Renal cortical epithelial cell (primary cell): ENCODE data around the gene ASPG. TPM values are rescaled to one million over a fixed set of nuclear protein-coding genes. Genes with fewer than 3 reads are reported as not detected.

Experiments used
- DNase-seq: peaks from one replicate; pipeline ENCODE4 v3.0.0-alpha.2; 2011; ENCODE audit warnings: low read depth
- total RNA-seq: library from RNA; depleted of rRNA; stranded (reverse); fragments of >200 nt; gene quantifications from 2 replicates; pipeline ENCODE4 v1.2.3, GENCODE V29; 2014

The ASPG gene
- total RNA-seq, 1 donor from 2014 or later, result 0.89 TPM

DNA sequence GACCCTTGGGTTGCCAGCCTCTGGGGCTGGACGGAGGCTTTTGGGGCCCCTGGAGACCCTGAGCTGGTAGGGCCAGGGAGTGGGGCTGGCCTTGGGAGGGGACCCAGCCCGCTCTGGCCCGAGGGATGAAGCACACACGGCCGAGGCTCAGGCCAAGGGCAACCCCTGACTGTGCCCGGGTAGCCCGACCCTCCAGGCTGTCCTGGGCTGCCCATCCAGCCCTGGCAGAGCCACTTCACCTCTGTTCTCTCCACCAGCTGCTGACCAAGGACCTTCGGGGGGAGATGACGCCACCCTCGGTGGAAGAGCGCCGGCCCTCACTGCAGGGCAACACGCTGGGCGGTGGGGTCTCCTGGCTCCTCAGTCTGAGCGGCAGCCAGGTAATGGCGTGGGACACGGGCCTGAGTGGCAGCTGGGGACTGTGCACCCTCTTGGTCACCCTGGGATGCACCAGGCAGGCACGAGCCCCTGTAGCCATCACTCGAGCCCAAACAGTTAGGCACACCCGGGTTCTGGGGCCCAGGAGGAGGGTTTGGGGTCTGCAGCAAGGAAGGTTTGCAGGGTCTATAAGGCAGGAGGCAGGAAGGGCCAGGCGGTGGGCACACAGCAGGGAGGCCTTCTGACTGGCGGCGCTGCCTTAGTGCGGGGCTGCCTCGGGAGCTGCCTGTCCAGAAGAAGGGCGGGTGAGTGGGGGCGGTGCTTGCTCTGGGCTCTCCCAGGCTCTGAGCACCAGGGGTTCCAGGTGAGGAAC is 19.7 kb downstream of the ASPG start:
- DNase-seq, result no peak

DNA sequence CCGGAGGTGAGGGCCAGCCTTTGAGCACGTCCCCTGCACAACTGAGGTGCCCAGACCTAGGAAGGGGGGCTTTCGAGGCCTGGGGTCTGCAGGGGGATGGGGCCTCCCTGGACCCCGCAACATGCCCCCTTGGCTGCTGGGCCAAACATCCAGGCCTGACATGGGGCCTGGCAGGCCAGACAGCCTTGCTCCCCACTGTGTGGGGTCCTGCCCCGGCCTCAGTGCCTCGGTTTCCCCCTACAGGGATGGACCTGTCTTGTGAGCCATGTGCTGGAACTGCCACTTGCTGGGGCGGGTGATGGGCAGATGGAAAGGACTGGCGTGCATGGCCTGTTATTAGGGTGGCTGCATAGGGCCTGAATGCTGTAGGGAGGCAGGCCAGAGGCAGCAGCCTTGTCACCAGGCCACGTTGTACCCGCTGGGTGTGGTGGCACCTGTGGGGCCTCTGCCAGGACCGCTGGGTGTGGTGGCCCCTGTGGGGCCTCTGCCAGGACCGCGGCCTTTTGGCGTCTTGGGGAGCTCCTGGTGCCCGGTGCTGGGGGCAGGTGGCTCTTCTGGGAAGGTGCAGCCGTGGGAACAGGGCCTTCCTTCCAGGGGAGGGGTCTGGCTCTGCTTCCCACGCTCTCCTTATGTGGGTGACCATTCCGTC is 20.4 kb downstream of the ASPG start:
- no peak for DNase-seq

DNA sequence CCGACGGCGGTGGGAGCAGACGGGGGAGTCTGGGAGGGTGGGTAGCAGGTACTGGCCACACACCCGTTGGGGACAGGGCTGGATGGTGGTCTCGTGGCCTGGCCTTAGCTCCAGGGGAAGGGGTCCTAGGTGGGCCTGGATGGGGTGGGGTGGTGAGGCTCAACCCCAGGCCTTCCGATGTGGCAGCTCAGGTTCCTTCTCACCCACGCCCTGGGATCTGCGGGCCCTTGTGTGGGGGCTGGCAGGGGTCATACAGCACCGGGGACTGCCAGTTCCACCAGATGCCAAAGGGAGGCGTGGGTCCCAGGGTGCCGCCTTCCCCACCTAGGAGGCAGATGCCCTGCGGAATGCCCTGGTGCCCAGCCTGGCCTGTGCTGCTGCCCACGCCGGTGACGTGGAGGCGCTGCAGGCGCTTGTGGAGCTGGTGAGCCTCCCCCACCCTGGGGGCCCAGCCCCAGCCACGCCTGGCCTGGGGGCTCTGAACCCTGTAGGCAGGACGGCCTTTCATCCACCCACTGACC is 21.0 kb downstream of the ASPG start:
- DNase-seq, result no peak

DNA sequence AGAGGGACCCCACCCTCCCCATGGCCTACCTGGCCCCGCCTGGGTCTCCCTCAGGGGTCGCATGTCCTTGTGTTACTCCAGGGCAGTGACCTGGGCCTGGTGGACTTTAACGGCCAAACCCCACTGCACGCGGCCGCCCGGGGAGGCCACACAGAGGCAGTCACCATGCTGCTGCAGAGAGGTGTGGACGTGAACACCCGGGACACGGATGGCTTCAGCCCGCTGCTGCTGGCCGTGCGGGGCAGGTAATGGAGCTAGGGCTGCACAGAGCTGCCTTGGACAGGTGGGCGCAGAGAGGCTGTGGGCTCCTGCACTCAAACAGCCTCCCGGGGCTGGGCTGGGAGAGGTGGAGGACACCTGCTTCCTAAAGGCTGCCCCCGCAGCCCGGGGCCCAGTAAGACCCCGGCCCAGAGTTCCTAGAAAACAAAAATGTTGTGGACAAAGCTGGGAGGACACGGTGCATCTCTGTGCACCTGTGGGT is 21.6 kb downstream of the ASPG start:
- DNase-seq, result no peak

DNA sequence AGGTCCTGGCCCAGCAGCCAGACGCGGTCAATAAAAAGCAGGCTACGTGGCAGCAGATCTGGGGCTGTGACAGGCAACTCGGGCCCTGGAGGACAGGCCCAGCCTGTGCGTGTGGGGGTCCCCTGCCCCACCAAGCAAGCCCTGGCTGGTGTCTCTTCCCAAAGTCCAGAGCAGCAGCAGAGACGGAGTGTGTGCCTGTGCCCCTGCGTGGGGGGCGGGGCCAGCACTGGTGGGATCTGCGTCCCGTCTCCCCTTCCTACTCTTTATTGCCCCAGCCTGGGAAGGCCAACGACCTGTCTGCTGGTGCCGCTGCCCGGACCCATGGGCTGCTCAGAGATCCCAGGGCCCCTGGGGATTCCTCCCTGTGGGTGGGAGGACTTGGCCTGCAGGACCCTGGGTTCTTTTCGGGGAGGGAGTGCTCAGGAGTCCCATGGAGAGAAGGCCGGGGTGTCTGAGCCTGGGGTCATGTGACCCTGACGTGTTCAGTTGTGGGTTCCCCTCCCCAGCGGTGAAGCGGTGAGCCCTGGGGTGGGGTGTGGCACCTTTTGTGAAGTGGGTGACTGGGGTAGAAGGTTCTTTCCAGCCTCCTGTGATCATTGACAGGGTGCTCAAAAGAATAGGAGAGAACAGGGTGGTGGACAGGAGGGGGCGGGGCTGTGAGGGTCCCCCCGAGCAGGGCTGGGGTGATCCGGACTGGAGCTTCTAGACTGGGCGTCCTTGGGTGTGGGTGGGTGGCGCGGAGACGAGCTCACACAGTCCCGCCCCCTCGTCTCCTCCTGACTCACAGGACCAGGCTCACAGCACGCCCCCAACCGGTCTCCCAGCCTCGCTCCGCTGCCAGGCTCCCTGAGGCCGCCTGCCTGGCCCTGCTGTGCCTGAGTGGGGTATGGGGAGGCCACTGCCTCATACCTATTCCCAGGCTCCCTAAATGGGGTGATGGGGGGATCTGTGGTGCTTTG is 22.4 kb downstream of the ASPG start:
- no peak for DNase-seq

DNA sequence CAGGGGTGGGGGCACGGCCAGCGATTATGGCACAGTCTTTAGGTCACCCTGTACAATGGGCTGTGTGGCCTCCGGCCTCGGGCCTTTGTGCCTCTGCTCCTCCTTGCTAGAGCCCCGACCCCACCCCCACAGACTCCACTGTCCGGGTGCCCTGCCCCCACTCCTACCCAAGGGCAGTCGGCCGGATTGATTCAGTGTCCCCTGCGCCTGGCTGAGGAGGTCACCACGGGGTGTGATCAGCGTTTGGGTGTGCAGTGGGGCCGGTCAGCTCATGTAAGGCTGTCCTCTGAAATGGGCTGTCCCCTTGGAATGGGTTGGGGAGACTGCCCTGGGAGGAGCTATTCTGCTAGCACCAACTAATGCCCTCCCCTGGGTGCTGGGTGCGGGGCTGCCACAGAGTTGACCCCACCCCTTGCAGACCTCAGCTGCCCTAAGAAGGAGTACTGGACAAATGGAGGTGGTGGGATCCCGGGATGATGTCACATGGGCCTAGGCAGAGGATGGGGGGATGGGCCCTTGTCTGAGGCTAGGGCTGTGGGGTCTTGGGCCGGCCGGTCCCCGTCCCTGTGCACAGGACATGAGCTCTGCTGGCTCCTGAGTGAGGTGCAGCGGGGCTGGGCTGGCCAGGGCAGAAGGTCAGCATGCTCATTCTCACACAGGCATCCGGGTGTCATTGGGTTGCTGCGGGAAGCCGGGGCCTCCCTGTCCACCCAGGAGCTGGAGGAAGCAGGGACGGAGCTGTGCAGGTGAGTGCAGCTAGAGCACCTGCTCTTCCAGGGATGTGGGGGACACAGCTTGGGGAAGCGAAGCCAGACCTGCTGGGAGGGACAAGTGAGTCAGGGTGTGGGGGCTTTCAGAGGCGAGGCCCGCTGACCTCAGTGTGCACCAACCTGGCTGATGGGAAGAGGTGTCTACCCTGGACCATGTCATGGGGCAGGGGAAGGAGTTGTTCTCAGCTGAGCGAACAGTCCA is 23.4 kb downstream of the ASPG start:
- no peak for DNase-seq

DNA sequence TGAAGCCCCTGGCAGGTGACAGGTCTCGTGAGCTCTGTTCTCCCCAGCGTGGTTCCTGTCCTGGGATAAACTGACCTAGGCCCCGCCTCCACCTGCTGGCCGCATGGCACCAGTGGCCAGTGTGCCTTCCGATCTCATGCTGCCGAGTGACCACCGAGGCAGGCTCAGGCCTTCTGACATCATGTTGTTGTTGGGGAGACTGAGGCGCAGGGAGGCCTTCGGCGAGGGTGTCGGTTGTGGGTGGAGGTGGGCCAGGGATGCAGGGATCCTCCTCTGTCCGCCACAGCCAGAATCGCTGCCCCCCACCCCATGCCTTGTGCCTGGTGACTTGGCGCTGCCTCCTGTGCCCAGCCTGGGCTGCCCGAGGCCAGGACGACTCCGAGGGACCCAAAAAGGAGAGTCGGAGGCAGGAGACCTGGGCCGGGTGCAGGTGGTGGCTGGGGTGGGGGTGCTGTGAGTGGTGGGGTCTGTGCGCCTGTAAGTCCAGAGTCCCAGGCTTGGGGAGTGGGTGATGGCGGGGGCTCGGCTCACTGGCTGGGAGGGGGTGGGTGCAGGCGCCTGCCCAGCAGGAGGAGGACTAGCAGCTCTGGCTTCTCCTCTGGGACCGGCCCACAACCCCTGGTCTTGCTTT is 24.3 kb downstream of the ASPG start:
- no peak for DNase-seq

DNA sequence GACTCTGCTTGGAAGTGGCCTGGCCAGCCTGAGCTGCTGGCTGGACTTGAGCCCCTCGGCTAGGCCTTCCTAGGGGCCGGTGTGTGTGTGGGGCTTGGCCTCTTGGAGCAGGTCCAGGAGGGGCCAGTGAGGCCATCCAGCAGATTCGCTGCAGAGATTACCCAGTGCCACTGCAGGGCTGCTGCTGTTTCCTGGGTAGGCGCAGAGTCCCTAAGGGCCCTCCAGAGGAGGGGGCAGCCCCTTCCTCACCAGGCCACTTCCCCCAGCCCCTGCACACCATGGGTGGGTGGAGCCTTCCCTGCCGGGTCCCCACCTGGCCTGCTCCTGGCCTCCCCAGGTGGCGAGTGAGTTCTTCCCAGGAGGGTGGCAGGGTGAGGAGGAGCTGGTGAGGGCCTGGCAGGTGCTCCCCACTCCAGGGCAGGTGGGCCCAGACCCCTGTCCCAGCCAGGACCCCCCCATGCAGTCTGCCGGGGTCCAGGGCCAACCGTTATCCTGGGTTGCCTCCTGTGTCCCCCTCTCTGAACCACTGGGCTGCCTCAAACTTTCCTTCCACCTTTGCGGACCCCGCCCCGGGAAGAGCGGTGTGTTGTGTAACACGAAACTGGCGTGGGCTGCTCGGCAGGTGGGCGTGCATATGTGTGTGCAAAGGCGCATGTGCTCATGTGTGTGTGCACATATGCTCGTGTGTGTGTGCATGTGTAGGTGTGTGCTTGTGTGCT is 25.1 kb downstream of the ASPG start:
- no peak for DNase-seq

DNA sequence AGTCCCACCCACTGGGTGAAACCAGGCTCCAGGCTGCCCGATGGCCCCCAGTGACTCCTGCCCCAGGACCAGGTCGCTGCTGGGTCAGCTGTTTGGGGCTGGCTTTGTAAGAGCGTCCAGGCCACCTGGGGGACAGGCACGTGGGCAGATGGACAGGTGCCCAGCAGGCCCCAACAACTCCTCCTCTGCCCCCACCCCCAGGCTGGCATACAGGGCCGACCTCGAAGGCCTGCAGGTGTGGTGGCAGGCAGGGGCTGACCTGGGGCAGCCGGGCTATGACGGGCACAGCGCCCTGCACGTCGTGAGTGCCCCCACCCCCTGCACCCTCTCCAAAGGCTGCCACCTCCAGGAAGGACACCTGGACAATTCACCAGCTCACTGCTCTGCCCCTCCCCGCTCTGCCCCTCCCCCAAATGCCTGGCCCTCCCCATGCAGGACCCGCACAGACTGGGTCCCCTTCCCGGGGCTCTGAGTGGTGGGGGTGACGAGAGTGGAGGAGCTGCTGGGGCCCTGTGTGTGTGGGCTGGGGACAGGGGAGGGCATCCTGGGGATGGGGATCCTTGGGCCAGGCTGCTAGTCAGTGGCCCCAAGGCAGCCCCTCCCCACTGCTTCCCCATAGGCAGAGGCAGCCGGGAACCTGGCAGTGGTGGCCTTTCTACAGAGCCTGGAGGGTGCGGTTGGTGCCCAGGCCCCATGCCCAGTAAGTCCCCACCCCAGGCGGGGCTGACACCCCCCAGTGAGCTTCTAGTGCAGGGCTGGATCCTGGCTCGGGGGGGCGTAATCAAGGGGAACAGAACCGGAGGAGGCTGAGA is 26.0 kb downstream of the ASPG start:
- DNase-seq, result no peak

DNA sequence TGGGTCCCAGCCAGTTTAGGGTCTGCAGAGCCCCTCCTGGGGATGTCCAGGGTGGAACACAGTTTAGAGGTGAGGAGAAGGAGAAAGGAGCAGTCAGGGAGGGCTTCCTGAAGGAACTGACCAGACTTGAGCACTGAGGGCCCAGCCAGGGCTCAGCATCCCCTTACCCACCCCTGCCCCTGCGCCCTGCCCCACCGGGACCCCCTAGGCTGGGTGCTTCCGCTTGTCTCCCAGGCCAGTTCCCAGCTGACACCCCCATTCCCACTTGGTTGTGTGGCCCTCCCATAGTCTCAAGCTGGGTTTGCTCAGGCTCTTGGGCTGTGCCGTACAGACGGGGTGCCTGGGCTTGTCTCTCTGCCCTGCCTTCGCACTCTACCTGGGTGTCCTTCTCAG is 26.6 kb downstream of the ASPG start:
- DNase-seq, result no peak

DNA sequence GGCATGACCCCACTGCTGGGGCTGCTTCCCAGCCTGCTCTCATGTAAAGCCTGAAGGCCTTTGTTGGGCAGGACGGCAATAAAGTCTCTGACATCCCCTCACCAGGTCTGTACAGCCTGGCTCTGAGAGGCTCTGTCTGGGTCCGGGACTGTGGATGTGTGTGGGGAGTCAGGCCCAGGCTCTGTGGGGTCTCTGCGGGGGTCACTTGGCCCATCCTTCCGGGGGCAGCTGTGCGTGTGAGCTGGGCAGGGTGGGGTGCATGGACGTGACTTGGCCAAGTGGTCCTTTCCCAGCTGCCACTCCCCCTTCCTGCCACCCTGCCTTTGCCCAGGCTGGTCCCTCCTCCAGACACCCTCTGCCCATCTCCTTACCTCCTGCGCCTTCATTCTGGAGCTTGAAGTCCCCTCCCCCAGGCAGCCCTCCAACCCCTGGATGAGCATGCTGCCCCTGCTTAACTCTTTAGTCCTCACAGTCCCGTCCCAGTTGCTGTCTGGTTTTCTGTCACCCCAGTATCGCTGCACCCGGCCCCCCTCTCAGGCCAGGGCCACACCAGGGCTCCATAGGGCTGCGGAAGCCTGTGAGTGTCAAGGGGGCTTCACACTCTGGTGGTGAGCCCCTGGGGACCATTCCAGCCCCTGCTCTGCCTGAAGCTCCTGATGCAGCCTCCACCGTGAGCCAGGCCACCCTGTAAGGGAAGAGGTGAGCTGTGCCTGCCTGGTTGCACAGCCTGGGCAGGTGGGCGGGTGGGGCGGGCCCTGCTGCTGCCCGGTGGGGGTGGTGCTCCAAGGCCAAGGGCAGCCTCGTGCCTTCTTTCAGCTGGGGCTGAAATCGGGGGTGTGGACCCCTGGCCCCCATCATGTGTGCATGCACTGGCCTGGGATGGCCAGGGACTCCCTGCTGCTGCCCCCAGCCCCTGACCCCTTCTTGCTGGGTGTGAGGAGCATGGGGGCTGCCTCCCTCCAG is 27.4 kb downstream of the ASPG start:
- no peak for DNase-seq

DNA sequence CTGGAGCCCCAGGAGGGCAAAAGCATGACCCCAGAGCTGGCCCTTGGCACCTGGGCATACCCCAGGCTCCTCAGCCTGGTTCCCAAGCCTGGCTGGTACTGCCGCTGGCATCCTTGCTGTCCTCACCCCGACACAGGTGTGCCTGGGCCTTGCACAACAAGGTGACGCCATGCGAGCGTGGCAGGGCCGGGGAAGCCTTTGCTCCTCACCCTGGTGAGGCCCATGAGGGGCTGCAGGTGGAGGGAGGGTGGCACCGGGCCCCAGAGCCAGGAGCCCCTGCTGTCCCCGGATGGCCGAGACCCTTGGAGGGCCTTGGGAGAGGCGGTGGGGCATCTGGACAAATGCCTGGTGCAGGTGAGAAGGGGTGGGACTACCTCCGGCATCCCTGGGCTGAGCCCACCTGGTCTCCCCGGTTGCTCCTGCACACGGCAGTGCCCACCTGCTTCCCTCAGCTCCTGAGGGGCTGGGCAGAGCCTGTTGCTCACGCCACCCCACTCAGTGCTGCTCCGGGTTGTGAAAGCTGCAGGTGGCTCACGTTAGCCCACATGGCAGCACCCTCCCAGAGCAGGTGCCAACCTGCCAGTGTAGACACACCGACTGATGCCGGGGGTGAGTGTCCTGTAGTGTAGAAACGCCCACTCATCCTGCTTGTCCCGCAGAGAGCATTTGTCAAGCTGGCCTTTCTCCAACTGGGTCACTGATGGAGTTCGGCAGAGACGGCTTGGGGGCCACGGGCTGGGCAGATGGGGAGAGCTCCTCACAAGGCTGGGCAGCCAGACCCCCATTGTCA is 28.3 kb downstream of the ASPG start:
- no peak for DNase-seq

DNA sequence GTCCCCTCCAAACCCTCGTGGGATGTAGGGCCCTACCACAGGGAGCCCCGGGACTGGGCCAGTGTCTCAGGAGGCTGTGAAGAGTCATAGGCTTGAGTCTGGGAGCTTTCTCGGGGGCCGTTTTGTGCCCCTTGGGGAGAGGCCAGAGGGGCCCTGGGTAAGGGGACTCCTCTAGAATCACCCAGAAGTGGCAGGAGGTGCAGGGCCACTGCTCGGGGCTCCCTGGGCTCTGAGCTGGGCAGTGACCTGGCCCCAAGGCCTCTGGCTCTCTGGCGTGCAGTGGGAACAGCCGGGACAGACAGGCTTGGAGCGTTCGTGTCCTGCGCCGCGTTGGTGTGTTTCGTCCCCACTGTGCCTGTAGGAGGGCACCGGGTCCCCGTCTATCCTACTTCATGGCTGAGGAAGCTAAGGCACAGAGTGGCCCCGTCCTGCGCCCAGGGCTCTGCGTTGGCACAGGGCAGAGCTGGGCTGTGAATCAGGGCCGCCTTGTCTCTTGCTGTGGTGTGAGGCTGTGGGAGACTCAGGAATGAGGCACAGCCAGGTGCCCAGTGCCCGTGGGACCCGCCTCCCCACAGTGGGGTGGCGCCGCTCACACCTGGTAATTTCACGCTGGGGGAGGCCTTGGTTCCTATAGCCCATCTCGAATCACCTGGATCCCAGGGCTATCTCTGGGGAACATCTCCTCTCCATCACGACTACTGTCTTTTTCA is 29.1 kb downstream of the ASPG start:
- no peak for DNase-seq

DNA sequence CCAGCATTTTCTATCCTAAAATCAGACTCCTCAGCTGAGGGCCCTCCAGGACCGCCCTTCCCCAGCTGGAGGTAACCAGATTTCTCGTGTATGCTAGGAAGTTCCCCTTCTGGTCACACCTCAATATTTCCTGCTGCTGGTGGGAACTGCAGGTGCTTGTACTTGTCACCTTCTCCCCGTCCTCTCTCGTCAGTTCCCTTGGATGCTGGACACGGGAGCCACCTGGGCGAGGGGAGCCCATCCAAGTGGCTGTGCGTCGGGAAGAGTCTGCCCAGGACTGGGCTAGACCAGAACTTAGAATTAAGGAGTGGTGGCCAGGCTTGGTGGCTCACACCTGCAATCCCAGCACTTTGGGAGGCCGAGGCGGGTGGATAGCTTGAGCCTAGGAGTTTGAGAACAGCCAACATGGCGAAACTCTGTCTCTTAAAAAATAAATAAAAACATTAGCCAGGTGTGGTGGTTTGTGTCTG is 29.7 kb downstream of the ASPG start:
- no peak for DNase-seq

DNA sequence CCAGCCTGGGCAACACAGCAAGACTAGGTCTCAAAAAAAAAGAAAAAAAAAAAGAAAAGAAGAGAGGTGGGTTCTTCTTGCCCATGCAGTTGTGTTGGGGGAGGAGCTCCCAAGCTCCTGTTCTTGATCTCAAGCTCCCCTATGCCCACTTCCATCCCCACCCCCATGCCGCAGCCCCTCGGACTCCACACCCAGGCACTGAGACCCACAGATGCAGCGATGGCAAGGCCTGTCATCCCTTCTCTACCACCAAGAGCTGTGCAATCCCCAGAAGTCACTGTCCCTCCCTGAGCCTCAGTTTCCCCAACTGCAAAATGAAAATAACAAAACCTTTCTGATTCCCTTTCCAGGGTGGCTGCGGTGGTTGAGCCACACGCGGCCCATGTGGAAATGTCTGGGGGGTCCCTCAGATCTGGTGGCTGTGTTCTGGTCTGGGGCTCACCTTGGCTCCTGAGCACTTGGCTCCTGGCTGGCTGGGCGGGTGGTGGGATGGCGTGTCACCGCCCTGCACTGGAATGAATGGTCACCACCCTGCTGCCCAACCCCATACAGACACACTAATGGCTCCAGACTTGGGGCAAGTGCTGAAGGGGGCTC is 30.3 kb downstream of the ASPG start:
- no peak for DNase-seq

DNA sequence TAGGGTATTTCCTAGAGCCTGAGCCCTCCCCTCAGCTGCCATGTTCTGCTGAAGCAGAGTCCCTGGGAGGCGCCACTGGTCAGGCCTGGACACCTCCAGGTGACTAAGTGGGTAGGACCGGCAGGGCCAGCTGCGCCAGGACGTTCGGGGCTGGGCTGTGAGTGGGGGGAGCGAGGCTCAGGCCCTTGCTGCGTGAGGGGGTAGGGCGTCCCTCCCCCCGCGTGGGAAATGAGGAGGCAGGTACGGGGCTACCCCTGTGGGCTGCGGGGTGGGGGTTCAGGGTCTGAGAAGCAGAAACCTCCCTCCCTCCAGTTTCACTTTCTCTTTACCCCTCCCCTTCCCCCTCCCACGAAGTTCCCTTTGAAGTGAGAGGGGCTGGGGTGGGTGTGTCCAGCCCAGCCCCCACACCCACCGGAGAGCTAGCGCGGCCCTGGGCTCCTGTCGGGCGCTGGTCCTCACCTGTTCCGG is 30.8 kb downstream of the ASPG start:
- no peak for DNase-seq
